ENCODE data around the gene CD84. TPM values are rescaled to one million over a fixed set of nuclear protein-coding genes. Genes with fewer than 3 reads are reported as not detected.
"Not testable (repeated sequence)": the region's sequence is repeated elsewhere in the genome, so short reads cannot be mapped to it uniquely, and the experiment has no call there.

CD84 gene
- total RNA-seq, 2 donors from 2014 or later = 4.8 to 7.7 TPM

DNA sequence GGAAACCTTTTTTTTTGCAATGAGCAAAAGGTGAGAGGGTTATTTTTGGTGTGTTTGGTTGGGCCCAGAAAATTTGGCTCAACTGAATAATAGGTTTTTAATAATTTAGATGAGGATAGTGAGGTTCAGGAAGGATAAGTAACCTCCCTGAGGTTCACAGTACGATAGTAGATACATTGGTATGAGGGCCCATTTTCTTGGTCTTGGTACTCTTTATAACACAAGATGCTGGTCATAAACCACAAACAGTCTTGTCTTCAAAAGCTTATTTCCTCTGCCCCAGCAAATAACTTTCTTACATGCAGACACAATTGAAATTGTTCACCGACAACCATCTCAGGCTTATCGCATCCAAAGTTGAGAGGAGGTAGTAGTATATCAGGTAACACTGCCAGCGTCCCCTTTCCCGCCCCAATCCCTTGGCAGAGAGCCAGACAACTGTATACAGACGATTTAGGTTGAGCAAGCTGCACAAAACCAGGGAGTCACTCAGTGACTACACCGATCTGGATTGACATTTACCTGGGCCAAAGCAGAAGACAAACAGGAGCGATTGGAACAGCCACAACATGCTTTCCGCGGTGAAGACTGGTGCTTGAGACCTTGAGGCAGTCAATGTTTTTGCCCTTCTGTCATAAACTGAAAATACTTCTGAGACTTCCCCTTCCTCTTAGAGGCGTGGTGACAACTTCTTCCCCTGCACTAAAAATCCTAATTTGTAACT lies 56.5 kb downstream of the CD84 start, which contains the start of gene SLAMF6:
Gene SLAMF6 (minus strand): TSS at position 634 of the 724 bp plus-strand sequence. CDS start 63 bp downstream, at position 571.
- ATAC-seq (no peak), DNase-seq (no peak)
- intact Hi-C loops (cut with DNase I) = no loop called here

DNA sequence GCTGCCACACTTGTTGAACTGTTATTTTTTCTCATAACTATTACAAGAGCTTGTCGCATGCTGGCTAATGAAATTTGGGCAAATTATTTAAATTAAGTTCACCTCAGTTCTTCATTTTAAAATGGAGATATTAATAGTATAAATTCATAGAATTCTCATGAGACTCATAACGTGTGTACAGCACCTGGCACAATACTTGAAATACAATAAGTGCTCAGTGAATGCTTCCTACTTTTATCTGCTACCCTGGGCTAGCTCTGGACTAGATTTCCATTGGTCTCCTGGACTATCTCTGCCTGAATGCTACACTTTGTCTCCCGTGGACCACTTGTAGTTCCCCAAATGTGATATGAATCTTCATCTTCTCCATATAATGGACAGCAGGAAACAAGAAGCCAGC lies 57.2 kb downstream of the CD84 start:
- ATAC-seq (no peak), DNase-seq (no peak)
- intact Hi-C loops (cut with DNase I) = no loop called here

- no peak for ATAC-seq
- no peak for DNase-seq
- intact Hi-C loops (cut with DNase I) = no loop called here
Measured at GRCh38 chr1:160521554-160521953, 57.7 kb downstream of the CD84 start.

DNA sequence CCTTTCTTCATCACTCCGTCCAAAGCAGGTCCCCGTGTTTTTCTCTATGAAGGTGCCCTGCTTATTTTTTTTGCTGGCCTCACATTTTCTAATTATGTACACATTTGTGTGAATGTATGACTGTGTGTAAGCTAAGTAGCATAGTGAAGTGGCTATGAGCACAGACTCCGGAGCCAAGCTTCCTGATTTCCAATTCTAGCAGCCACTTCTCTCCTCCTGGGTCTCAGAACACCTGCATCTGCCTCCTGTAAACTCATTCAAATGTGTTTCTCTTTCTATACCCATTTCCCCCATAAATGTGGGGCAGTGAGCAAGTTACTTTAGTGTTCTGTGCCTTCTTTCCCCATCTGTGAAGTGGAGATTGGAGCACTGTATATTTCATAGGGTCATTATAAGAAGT lies 58.3 kb downstream of the CD84 start:
- intact Hi-C loops (cut with DNase I) = no loop called here
- ATAC-seq (no peak), DNase-seq (no peak)

- intact Hi-C loops (cut with DNase I) = no loop called here
- DNase-seq (no peak), ATAC-seq (no peak)
Measured at GRCh38 chr1:160520582-160520981, 58.7 kb downstream of the CD84 start.

DNA sequence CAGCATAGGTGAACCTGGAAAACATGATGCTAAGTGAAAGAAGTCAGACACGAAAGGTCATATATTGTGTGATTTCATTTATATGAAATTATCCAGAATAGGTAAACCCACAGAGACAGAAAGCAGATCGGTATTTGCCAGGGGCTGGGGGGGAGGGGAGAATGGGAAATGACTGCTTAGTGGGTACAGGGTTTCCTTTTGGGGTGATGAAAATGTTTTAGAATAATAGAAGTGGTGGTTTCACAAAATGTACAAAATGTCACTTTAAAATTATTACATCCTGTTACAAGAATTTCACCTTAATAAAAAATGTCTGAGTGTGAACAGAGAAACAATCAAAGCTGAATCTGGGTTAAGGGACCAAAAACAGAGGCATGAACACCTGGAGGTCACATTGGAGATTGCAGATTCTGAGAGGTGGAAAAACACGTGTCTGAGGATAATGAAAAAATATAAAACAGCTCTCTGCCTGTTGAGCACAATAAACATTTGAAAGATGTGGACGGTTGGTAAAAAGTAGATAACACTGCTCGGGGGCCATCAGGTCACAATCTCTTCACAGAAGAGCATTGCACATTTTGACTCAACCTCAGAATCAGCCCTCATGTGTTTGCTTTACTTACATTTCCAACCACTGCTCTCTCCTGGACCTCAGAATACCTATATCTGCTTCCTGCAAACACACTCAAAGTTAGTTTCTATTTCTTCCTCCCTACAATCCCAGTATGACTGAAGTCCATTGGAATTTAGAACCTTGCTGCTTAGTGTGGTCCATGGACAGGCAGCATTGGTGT lies 59.5 kb downstream of the CD84 start:
- DNase-seq (no peak), ATAC-seq (no peak)
- intact Hi-C loops (cut with DNase I) = no loop called here

DNA sequence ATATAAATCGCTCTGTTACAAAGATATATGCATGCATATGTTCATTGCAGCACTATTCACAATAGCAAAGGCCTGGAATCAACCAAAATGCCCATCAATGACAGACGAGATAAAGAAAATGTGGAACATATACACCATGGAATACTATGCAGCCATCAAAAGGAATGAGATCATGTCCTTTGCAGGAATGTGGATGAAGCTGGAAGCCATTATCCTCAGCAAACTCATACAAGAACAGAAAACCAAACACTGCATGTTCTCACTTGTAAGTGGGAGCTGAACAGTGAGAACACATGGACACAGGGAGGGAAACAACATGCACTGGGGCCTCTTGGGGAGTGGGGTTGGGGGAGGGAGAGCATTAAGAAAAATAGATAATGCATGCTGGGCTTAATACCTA lies 61.8 kb downstream of the CD84 start:
- DNase-seq; ATAC-seq; intact Hi-C loops (cut with DNase I): not testable (repeated sequence)

- ATAC-seq; intact Hi-C loops (cut with DNase I); DNase-seq: not testable (repeated sequence)
Measured at GRCh38 chr1:160515908-160516307, 63.4 kb downstream of the CD84 start.

DNA sequence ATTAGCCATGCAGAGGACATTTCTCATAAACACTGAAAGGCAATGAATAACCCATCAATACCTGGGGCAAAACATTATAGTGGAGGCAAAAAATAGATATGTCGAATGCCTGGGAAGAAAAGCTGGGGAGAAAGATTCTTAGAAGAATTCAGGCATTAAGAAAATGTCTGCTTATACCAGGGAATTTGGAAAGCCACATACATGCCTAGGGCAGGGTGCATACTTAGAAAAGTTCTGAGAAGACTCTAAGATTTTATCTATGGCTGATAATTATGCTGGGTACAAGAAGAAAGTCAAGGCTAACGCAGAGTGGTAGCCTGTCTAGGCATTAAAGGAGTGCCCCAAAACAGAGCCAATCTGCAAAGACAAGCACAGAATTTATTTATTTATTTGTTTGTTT lies 74.6 kb downstream of the CD84 start:
- intact Hi-C loops (cut with DNase I) = no loop called here
- no peak for DNase-seq
- no peak for ATAC-seq

DNA sequence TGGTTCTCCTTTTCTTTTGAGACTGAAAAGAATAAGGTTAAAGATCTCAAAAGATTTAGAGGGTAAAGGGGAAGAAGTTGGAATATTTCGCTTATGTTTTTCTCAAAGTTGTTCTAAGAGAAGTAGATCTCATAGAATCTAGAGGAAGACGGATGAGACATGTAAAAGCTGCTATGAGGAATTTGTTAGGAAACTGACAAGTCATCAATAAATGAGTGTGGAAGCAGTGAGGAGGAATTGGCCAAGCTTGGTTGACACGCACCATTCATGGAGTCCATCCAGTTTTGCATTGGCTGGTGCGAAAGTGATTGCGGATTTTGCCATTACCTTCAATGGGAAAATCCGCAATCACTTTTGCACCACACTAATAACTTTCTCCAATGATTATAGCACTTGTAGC lies 76.2 kb downstream of the CD84 start:
- no peak for DNase-seq
- intact Hi-C loops (cut with DNase I) = no loop called here
- no peak for ATAC-seq

DNA sequence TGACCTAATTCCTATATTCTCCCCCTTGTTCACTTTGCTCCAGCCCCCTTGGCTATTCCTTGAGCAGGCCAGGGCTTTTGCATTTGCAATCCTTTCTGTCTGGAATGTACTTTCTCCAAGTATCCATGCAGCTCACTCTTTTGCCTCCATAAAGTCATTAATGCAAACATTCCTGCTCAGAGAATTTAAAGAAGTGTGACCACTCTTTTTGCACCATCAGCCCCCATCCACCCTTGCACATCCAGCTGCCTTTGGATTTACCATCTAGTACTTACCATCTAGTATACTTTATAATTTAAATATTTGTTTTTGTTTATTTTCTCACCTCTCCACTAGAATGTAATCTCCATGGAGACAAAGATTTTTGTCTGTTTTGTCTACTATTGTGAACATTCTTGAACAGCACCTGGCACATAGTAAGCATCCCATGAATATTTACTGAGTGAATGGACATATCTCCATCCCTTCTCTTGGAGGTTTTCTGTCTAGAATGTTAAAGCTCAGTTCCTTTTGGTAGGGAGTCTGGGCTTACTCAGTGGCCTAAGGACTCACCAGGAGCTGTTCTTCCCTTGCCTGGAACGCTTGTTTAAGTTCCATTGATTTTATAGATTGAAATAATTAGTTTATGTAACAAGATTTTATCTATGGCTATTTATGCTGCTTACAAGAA lies 78.8 kb downstream of the CD84 start:
- intact Hi-C loops (cut with DNase I) = no loop called here
- ATAC-seq = no peak

GRCh38 chr1:160499631-160500030 lies 79.7 kb downstream of the CD84 start:
- DNase-seq = no peak
- ATAC-seq = peak; percentile 57 to 61
- intact Hi-C loops (cut with DNase I) = no loop called here

More for the DNA sequence above, 78.8 kb downstream of the CD84 start:
- DNase-seq = no peak

DNA sequence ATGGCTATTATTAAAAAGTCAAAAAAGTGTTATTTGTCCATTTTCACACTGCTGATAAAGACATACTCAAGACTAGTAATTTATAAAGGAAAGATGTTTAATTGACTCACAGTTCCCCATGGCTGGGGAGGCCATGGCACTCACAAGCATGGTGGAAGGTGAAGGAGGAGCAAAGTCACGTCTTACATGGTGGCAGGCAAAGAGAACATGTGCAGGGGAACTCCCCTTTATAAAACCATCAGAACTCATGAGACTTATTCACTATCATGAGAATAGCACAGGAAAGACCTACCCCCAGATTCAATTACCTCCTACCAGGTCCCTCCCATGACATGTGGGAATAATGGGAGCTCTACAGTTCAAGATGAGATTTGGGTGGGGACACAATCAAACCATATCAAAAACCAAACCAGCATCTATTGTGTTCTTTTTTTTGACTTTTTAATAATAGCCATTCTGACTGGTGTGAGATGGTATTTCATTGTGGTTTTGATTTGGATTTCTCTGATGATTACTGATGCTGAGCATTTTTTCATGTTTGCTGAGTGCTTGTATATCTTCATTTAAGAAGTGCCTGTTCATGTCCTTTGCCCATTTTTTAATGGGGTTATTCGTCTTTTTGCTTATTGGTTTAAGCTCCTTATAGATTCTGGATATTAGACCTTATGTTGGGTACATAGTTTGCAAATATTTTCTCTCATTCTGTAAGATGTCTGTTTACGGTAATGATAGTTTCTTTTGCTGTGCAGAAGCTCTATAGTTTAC lies 80.8 kb downstream of the CD84 start:
- DNase-seq; ATAC-seq; intact Hi-C loops (cut with DNase I): not testable (repeated sequence)

DNA sequence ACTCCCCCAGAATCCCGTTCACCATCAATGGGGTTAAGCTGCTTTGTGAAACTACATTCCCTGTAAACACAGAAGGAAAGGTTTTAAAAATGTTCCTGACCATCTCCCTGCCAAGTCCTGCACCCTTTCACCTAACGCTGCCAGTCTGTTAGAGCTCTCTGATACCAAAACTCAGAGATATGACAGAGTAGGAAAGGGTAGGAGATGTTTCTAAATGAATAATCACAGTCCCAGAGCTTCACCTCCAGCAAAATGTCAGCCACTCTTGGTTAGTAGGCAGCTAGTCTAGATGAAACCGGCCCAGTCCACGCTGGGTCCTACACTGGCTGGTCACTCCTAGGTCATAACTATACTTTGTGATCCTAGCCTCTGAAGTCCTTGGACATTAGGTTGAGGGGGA lies 83.0 kb downstream of the CD84 start:
- intact Hi-C loops (cut with DNase I) = no loop called here
- ATAC-seq (no peak), DNase-seq (no peak)

GRCh38 chr1:160494620-160495019 lies 84.7 kb downstream of the CD84 start:
- DNase-seq (no peak), ATAC-seq (no peak)
- intact Hi-C loops (cut with DNase I) = no loop called here

DNA sequence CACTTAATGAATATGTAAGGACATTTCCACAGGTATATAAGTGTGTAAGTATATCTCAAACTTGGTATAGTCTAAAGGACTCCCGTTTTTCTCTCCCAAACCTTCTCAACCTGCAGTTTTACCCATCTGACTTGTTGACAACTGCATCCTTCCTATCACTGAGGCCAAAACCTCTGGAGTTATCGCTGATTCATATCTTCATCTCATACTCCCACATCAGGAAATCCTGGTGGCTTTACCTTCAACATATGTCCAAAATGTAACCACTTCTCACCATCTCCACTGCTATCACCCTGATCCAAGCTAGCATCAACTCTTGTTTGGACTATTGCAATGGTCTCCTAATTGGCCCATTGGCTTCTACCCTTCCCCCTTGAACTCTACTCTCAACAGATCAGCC lies 86.7 kb downstream of the CD84 start:
- DNase-seq = no peak
- no peak for ATAC-seq
- intact Hi-C loops (cut with DNase I) = no loop called here

DNA sequence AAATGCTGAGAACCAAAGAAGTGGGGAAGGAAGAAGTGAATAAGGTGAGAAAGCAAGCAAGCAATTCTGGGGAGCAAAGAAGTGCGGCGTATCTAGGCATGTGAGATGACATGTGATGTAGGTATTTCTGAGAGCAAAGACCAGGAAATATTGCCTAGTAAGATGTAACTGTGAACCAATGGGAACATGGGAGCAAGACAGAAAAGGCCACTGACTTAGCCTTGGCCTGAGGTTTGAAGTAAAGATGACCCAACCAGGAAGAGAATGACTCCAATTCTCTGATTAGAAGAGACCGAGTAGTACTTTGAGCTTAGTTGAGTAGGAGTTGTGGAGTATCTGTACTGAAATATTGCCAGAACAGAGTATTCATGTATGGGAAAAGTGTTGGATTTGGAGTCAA lies 87.3 kb downstream of the CD84 start:
- ATAC-seq = no peak
- intact Hi-C loops (cut with DNase I) = no loop called here
- DNase-seq = no peak
